Measurements from ENCODE around the gene PMS1.

Gene PMS1

GRCh38 chr2:189794310-189794709 lies 10.1 kb downstream of the PMS1 start:
- Mint-ChIP-seq H3K27me3 (no peaks in the 10 kb centered on the region), H3K36me3 (ENCODE audit: low read depth) (peaks cover 88% of the 10 kb centered on the region)

GRCh38 chr2:189797902-189798301 lies 13.7 kb downstream of the PMS1 start:
- Mint-ChIP-seq H3K9me3 (no peaks in the 10 kb centered on the region), H3K27ac (no peak overlapping the region), H3K36me3 (ENCODE audit: low read depth) (peaks cover 85% of the 10 kb centered on the region), H3K4me3 (no peak overlapping the region), H3K4me1 (ENCODE audit: low read depth) (peaks cover 20% of the 10 kb centered on the region), H3K27me3 (no peaks in the 10 kb centered on the region)
- no peak for DNase-seq

More at GRCh38 chr2:189794310-189794709, 10.1 kb downstream of the PMS1 start:
- no peak overlapping the region for H3K27ac Mint-ChIP-seq
- H3K4me1 Mint-ChIP-seq (ENCODE audit: low read depth) = peaks cover 26% of the 10 kb centered on the region
- H3K9me3 Mint-ChIP-seq = no peaks in the 10 kb centered on the region
- no peak for DNase-seq
- no peak overlapping the region for H3K4me3 Mint-ChIP-seq

- Mint-ChIP-seq H3K4me1 (ENCODE audit: low read depth) (peaks cover 20% of the 10 kb centered on the region), H3K36me3 (ENCODE audit: low read depth) (peaks cover 84% of the 10 kb centered on the region), H3K4me3 (no peak overlapping the region), H3K27ac (no peak overlapping the region), H3K9me3 (no peaks in the 10 kb centered on the region), H3K27me3 (no peaks in the 10 kb centered on the region)
- DNase-seq = no peak
Measured at GRCh38 chr2:189798312-189799029, 14.2 kb downstream of the PMS1 start.

- Mint-ChIP-seq H3K4me3 (no peak overlapping the region), H3K9me3 (no peaks in the 10 kb centered on the region), H3K4me1 (ENCODE audit: low read depth) (peaks cover 20% of the 10 kb centered on the region), H3K27ac (no peak overlapping the region), H3K27me3 (no peaks in the 10 kb centered on the region), H3K36me3 (ENCODE audit: low read depth) (peaks cover 84% of the 10 kb centered on the region)
- no peak for DNase-seq
Measured at GRCh38 chr2:189799030-189799331, 14.7 kb downstream of the PMS1 start.

GRCh38 chr2:189799531-189799930 lies 15.3 kb downstream of the PMS1 start:
- Mint-ChIP-seq H3K4me3 (no peak overlapping the region), H3K36me3 (ENCODE audit: low read depth) (peaks cover 84% of the 10 kb centered on the region), H3K27me3 (no peaks in the 10 kb centered on the region), H3K9me3 (no peaks in the 10 kb centered on the region), H3K27ac (no peak overlapping the region), H3K4me1 (ENCODE audit: low read depth) (peaks cover 20% of the 10 kb centered on the region)
- DNase-seq = no peak

- no peaks in the 10 kb centered on the region for H3K27me3 Mint-ChIP-seq
- no peak overlapping the region for H3K27ac Mint-ChIP-seq
- no peak for DNase-seq
- H3K4me3 Mint-ChIP-seq = no peak overlapping the region
- no peaks in the 10 kb centered on the region for H3K9me3 Mint-ChIP-seq
- H3K36me3 Mint-ChIP-seq (ENCODE audit: low read depth) = peaks cover 77% of the 10 kb centered on the region
- H3K4me1 Mint-ChIP-seq (ENCODE audit: low read depth) = peaks cover 20% of the 10 kb centered on the region
Measured at GRCh38 chr2:189802396-189802912, 18.2 kb downstream of the PMS1 start.

GRCh38 chr2:189803431-189803830 lies 19.2 kb downstream of the PMS1 start:
- no peaks in the 10 kb centered on the region for H3K9me3 Mint-ChIP-seq
- H3K36me3 Mint-ChIP-seq (ENCODE audit: low read depth) = peaks cover 74% of the 10 kb centered on the region
- H3K27me3 Mint-ChIP-seq = no peaks in the 10 kb centered on the region
- no peak overlapping the region for H3K4me3 Mint-ChIP-seq
- no peak for DNase-seq
- no peak overlapping the region for H3K27ac Mint-ChIP-seq
- H3K4me1 Mint-ChIP-seq (ENCODE audit: low read depth) = peaks cover 17% of the 10 kb centered on the region

- DNase-seq = no peak
- H3K36me3 Mint-ChIP-seq (ENCODE audit: low read depth) = peaks cover 80% of the 10 kb centered on the region
- peaks cover 32% of the 10 kb centered on the region for H3K4me1 Mint-ChIP-seq (ENCODE audit: low read depth)
- H3K27ac Mint-ChIP-seq = peak overlapping the region; percentile 96
- H3K9me3 Mint-ChIP-seq = no peaks in the 10 kb centered on the region
- H3K4me3 Mint-ChIP-seq = peak overlapping the region; percentile 48
- H3K27me3 Mint-ChIP-seq = no peaks in the 10 kb centered on the region
Measured at GRCh38 chr2:189818249-189819038, 34.2 kb downstream of the PMS1 start.

GRCh38 chr2:189819297-189819704 lies 35.1 kb downstream of the PMS1 start:
- H3K4me3 Mint-ChIP-seq = peak overlapping the region; percentile 48
- H3K27ac Mint-ChIP-seq = peak overlapping the region; percentile 96
- H3K4me1 Mint-ChIP-seq (ENCODE audit: low read depth) = peaks cover 32% of the 10 kb centered on the region
- no peaks in the 10 kb centered on the region for H3K27me3 Mint-ChIP-seq
- DNase-seq = no peak
- peaks cover 71% of the 10 kb centered on the region for H3K36me3 Mint-ChIP-seq (ENCODE audit: low read depth)
- H3K9me3 Mint-ChIP-seq = no peaks in the 10 kb centered on the region

- Mint-ChIP-seq H3K4me1 (ENCODE audit: low read depth) (peaks cover 31% of the 10 kb centered on the region), H3K27me3 (no peaks in the 10 kb centered on the region), H3K9me3 (no peaks in the 10 kb centered on the region)
Measured at GRCh38 chr2:189821953-189822748, 37.9 kb downstream of the PMS1 start.

GRCh38 chr2:189824694-189825396 lies 40.6 kb downstream of the PMS1 start:
- H3K4me1 Mint-ChIP-seq (ENCODE audit: low read depth) = peaks cover 15% of the 10 kb centered on the region
- H3K27ac Mint-ChIP-seq = no peak overlapping the region
- peaks cover 62% of the 10 kb centered on the region for H3K36me3 Mint-ChIP-seq (ENCODE audit: low read depth)
- no peak for DNase-seq
- no peaks in the 10 kb centered on the region for H3K9me3 Mint-ChIP-seq
- H3K27me3 Mint-ChIP-seq = no peaks in the 10 kb centered on the region
- no peak overlapping the region for H3K4me3 Mint-ChIP-seq

More at GRCh38 chr2:189821953-189822748, 37.9 kb downstream of the PMS1 start:
- DNase-seq = no peak
- H3K36me3 Mint-ChIP-seq (ENCODE audit: low read depth) = peaks cover 62% of the 10 kb centered on the region
- no peak overlapping the region for H3K4me3 Mint-ChIP-seq
- H3K27ac Mint-ChIP-seq = no peak overlapping the region

- DNase-seq = no peak
- H3K4me3 Mint-ChIP-seq = no peak overlapping the region
- H3K36me3 Mint-ChIP-seq (ENCODE audit: low read depth) = peaks cover 61% of the 10 kb centered on the region
- peaks cover 15% of the 10 kb centered on the region for H3K4me1 Mint-ChIP-seq (ENCODE audit: low read depth)
- no peaks in the 10 kb centered on the region for H3K27me3 Mint-ChIP-seq
- H3K9me3 Mint-ChIP-seq = no peaks in the 10 kb centered on the region
- no peak overlapping the region for H3K27ac Mint-ChIP-seq
Measured at GRCh38 chr2:189826039-189826438, 41.8 kb downstream of the PMS1 start.

GRCh38 chr2:189829102-189829833 lies 45.0 kb downstream of the PMS1 start:
- DNase-seq = no peak
- no peak overlapping the region for H3K27ac Mint-ChIP-seq
- H3K27me3 Mint-ChIP-seq = no peaks in the 10 kb centered on the region
- no peak overlapping the region for H3K4me3 Mint-ChIP-seq
- no peaks in the 10 kb centered on the region for H3K9me3 Mint-ChIP-seq
- H3K36me3 Mint-ChIP-seq (ENCODE audit: low read depth) = peaks cover 64% of the 10 kb centered on the region
- peaks cover 16% of the 10 kb centered on the region for H3K4me1 Mint-ChIP-seq (ENCODE audit: low read depth)

Data from activated T-cell treated with anti-CD3 and anti-CD28 coated beads, Interleukin-2, amount 50 U/mL, for 24 hours (primary cell).